Esophagus mucosa (tissue), 1 donor: ENCODE measurements around the gene BLVRB. TPM values are rescaled to one million over a fixed set of nuclear protein-coding genes. Genes with fewer than 3 reads are reported as not detected.
A peak's percentile ranks its signal among the peaks of the same experiment; 100 is the strongest.
"Not testable (repeated sequence)": the region's sequence is repeated elsewhere in the genome, so short reads cannot be mapped to it uniquely, and the experiment has no call there.

ENCODE experiments used
- ATAC-seq: fragments of 200-7000 bp; cut with Tn5 transposase; one replicate; pipeline ENCODE4 v1.9.1; 2020
- total RNA-seq: library from RNA; stranded (reverse); gene quantifications from one replicate; pipeline ENCODE4 v1.2.4, GENCODE V29; 2023
- donor health status: DM: yes; HTN: yes; CAD: no.

Gene BLVRB
- total RNA-seq, 1 donor from 2014 or later, result 119 TPM

- no peak for ATAC-seq
These were observed 43.4 kb downstream of the BLVRB start for GRCh38 chr19:40421993-40422747.

- peak; percentile 82 for ATAC-seq
These were observed 44.5 kb downstream of the BLVRB start for GRCh38 chr19:40420766-40421765.

- ATAC-seq, result no peak
These were observed 45.1 kb downstream of the BLVRB start for GRCh38 chr19:40420451-40420765.

- no peak for ATAC-seq
These were observed 45.8 kb downstream of the BLVRB start for GRCh38 chr19:40419780-40420179.

GRCh38 chr19:40419066-40419612 lies 46.4 kb downstream of the BLVRB start:
- ATAC-seq, result no peak

GRCh38 chr19:40418040-40418439 lies 47.5 kb downstream of the BLVRB start:
- no peak for ATAC-seq

- no peak for ATAC-seq
These were observed 47.9 kb downstream of the BLVRB start for GRCh38 chr19:40417643-40417981.

- no peak for ATAC-seq
These were observed 48.5 kb downstream of the BLVRB start for GRCh38 chr19:40416918-40417642.

GRCh38 chr19:40415768-40416167 lies 49.8 kb downstream of the BLVRB start:
- ATAC-seq, result no peak

- no peak for ATAC-seq
These were observed 50.7 kb downstream of the BLVRB start for GRCh38 chr19:40414542-40415535.

- no peak for ATAC-seq
These were observed 52.2 kb downstream of the BLVRB start, which contains the start of gene PRX for GRCh38 chr19:40413291-40413845. Gene PRX (minus strand): TSS chr19:40413378. CDS start chr19:40407932, 5,446 bp downstream.

- ATAC-seq, result no peak
These were observed 52.7 kb downstream of the BLVRB start for GRCh38 chr19:40412866-40413265.

- no peak for ATAC-seq
These were observed 53.5 kb downstream of the BLVRB start for GRCh38 chr19:40411958-40412499.

GRCh38 chr19:40411125-40411842 lies 54.3 kb downstream of the BLVRB start:
- ATAC-seq, result peak; percentile 25

GRCh38 chr19:40410030-40410389 lies 55.5 kb downstream of the BLVRB start:
- ATAC-seq, result no peak

GRCh38 chr19:40408598-40408925 lies 57.0 kb downstream of the BLVRB start:
- ATAC-seq, result not testable (repeated sequence)

- ATAC-seq, result no peak
These were observed 57.6 kb downstream of the BLVRB start for GRCh38 chr19:40407714-40408597.

GRCh38 chr19:40403262-40403984 lies 62.1 kb downstream of the BLVRB start:
- peak; percentile 83 for ATAC-seq
